GM12878 (cell line): ENCODE measurements around the gene TUBGCP3. TPM values are rescaled to one million over a fixed set of nuclear protein-coding genes. Genes with fewer than 3 reads are reported as not detected.

Experiments
- ATAC-seq: fragments of 200-7000 bp; cut with Tn5 transposase; 3 replicates; pipeline ENCODE4 v1.9.1; 2020; ENCODE audit warnings: mild to moderate bottlenecking, moderate library complexity
- BruUV-seq: library from RNA; stranded (reverse); fragments of 400-500 nt; replicated peaks from 2 replicates; lab custom pipeline; 2021; lab: Mats Ljungman, UMichigan
- CTCF ChIA-PET: fragments of 300-600 bp; sonication (Branson Sonifier 250); formaldehyde crosslinking; extraction: SDS; loops from one replicate; lab custom pipeline; 2021; ENCODE audit warnings: inconsistent platforms; lab: Yijun Ruan, JAX
- POLR2A ChIA-PET: fragments of 350-600 bp; formaldehyde crosslinking; extraction: SDS; loops from one replicate; lab custom pipeline; 2021; ENCODE audit warnings: inconsistent platforms; lab: Charles Lee
- RAD21 ChIA-PET: fragments of 300-600 bp; sonication (Branson Sonifier 250); formaldehyde crosslinking; loops from one replicate; lab custom pipeline; 2023; ENCODE audit warnings: antibody characterized with exemption; ENCODE audit not compliant: unreplicated experiment; lab: Charles Lee
- SMC1A ChIA-PET: fragments of 300-600 bp; sonication (Branson Sonifier 250); formaldehyde crosslinking; loops from one replicate; lab custom pipeline; 2023; ENCODE audit not compliant: unreplicated experiment, uncharacterized antibody; lab: Charles Lee
- DNase-seq: peaks from one replicate; pipeline ENCODE4 v3.0.0-alpha.2; 2011; ENCODE audit warnings: low read depth, low spot score
- FAIRE-seq: peaks from 3 replicates; lab custom pipeline; 2011; peaks lifted over from hg19 to GRCh38; lab: Jason Lieb, UNC
- H2AFZ ChIP-seq: 2 replicates; pipeline ENCODE4 v1.6.0; 2011; ENCODE audit warnings: low read depth, low read length, control low read depth; ENCODE audit not compliant: control insufficient read depth
- H3K27ac ChIP-seq: 2 replicates; pipeline ENCODE4 v1.5.1; 2011; ENCODE audit warnings: control low read depth; ENCODE audit not compliant: control insufficient read depth, insufficient read depth
- H3K27me3 ChIP-seq, 2 experiments: replicated peaks in 1 of 2; 2 replicates each; pipeline versions ENCODE4 v1.6.0 to v1.6.1; 2011; ENCODE audit warnings: low read length in 1 of 2; ENCODE audit not compliant: control insufficient read depth in 2 of 2, insufficient read depth in 2 of 2
- H3K36me3 ChIP-seq, 2 experiments: 2 replicates each; pipeline ENCODE4 v1.5.1; 2011; ENCODE audit warnings: low read length in 1 of 2; ENCODE audit not compliant: control insufficient read depth in 2 of 2, insufficient read depth in 2 of 2
- H3K4me1 ChIP-seq: 2 replicates; pipeline ENCODE4 v1.6.1; 2011; ENCODE audit warnings: mild to moderate bottlenecking, low read length, moderate library complexity, mixed read lengths; ENCODE audit not compliant: control insufficient read depth, insufficient read depth
- H3K4me2 ChIP-seq: 2 replicates; pipeline ENCODE4 v1.6.0; 2011; ENCODE audit warnings: control low read depth; ENCODE audit not compliant: control insufficient read depth, insufficient read depth
- H3K4me3 ChIP-seq: fragments of 200-600 bp; sonication (generic); 2 replicates; pipeline ENCODE4 v1.5.1; 2016
- H3K79me2 ChIP-seq: 2 replicates; pipeline ENCODE4 v1.6.0; 2011; ENCODE audit warnings: low read length; ENCODE audit not compliant: control insufficient read depth, insufficient read depth
- H3K9ac ChIP-seq: 2 replicates; pipeline ENCODE4 v1.8.0; 2011; ENCODE audit warnings: low read length, control low read depth, mixed read lengths; ENCODE audit not compliant: control insufficient read depth, insufficient read depth
- H3K9me3 ChIP-seq: replicated peaks from 3 replicates; pipeline ENCODE4 v1.5.1; 2011; ENCODE audit warnings: mild to moderate bottlenecking, low read length; ENCODE audit not compliant: control insufficient read depth, insufficient read depth
- H4K20me1 ChIP-seq: 2 replicates; pipeline ENCODE4 v1.6.0; 2011; ENCODE audit not compliant: control insufficient read depth, insufficient read depth
- BCL3 ChIP-seq: IDR thresholded peaks from 2 replicates; pipeline ENCODE4 v1.6.1; 2011; ENCODE audit warnings: borderline replicate concordance, low read depth, mild to moderate bottlenecking, moderate library complexity, low read length; ENCODE audit not compliant: insufficient read depth, poor library complexity, severe bottlenecking
- BRCA1 ChIP-seq: IDR thresholded peaks from 2 replicates; pipeline ENCODE4 v1.6.1; 2011; ENCODE audit warnings: low read depth, low read length, improper control_type of control experiment
- CBFB ChIP-seq: IDR thresholded peaks from 2 replicates; pipeline ENCODE4 v1.6.1; 2016; ENCODE audit warnings: antibody characterized with exemption, low read depth
- CHD2 ChIP-seq: IDR thresholded peaks from 2 replicates; pipeline ENCODE4 v1.6.1; 2011; ENCODE audit warnings: low read depth, low read length, improper control_type of control experiment, borderline replicate concordance
- IRF3 ChIP-seq: fragments of 450-650 bp; IDR thresholded peaks from 2 replicates; pipeline ENCODE4 v1.6.1; 2014; ENCODE audit warnings: mild to moderate bottlenecking
- KDM1A ChIP-seq: fragments of 200-600 bp; sonication (generic); IDR thresholded peaks from 2 replicates; pipeline ENCODE4 v1.6.1; 2016; ENCODE audit warnings: borderline replicate concordance
- MLLT1 ChIP-seq: fragments of 450-650 bp; IDR thresholded peaks from 2 replicates; pipeline ENCODE4 v1.6.1; 2016; ENCODE audit warnings: mild to moderate bottlenecking
- NR2C1 ChIP-seq: fragments of 450-650 bp; IDR thresholded peaks from 2 replicates; pipeline ENCODE4 v1.6.1; 2017; ENCODE audit warnings: antibody characterized with exemption, mild to moderate bottlenecking, moderate library complexity
- PKNOX1 ChIP-seq: fragments of 450-650 bp; IDR thresholded peaks from 2 replicates; pipeline ENCODE4 v1.6.1; 2016; ENCODE audit warnings: mild to moderate bottlenecking
- POLR2AphosphoS2 ChIP-seq: IDR thresholded peaks from 2 replicates; pipeline ENCODE4 v1.6.1; 2011; ENCODE audit warnings: low read depth, mild to moderate bottlenecking, low read length, improper control_type of control experiment, moderate library complexity
- RAD51 ChIP-seq: fragments of 450-650 bp; IDR thresholded peaks from 2 replicates; pipeline ENCODE4 v1.6.1; 2016; ENCODE audit warnings: moderate library complexity, mild to moderate bottlenecking, inconsistent platforms
- RB1 ChIP-seq: fragments of 450-650 bp; formaldehyde crosslinking; IDR thresholded peaks from 2 replicates; pipeline ENCODE4 v1.6.1; 2017; ENCODE audit warnings: mild to moderate bottlenecking, borderline replicate concordance
- RUNX3 ChIP-seq: IDR thresholded peaks from 2 replicates; pipeline ENCODE4 v1.6.1; 2012; ENCODE audit warnings: low read length, inconsistent platforms
- ZZZ3 ChIP-seq: IDR thresholded peaks from 2 replicates; pipeline ENCODE4 v1.6.1; 2011; ENCODE audit warnings: low read depth; ENCODE audit not compliant: control insufficient read depth, insufficient read length
- WGBS: methylation state at CpG from one replicate; pipeline ENCODE4 v1.1.6; 2016; ENCODE audit warnings: low lambda C conversion rate; ENCODE audit not compliant: insufficient replicate concordance, insufficient coverage; ENCODE audit errors: missing lambda C conversion rate; 5-methylcytosine and 5-hydroxymethylcytosine counted together
- in situ Hi-C: fragments of 300-500 bp; cut with MboI; formaldehyde crosslinking; loops from 9 replicates; pipeline ENCODE4 v1.14.3; 2018; ENCODE audit warnings: mixed read lengths
- intact Hi-C: fragments of 100-400 bp; cut with micrococcal nuclease; formaldehyde crosslinking; loops from one replicate; pipeline ENCODE4 v1.14.2; 2022; ENCODE audit not compliant: unreplicated experiment
- polyA plus RNA-seq, 11 experiments: library from polyadenylated mRNA; depleted of rRNA in 4 of 11; unstranded in 6 of 11; stranded (reverse) in 5 of 11; fragments of >200 nt; fragmentation: Nextera tagmentation in 4 of 11; fragmentation: Illumina TruSeq in 1 of 11; extraction: Ambion mirVana in 4 of 11; extraction: Trizol in 1 of 11; gene quantifications; 1 replicate in 1 of 11; 2 replicates in 10 of 11; pipeline versions ENCODE4 v1.2.1 to v1.2.3, GENCODE V29; 2011 to 2016; ENCODE audit warnings: inconsistent platforms in 2 of 11, missing spikeins in 2 of 11, low read depth in 1 of 11
- total RNA-seq, 4 experiments: library from RNA; depleted of rRNA in 3 of 4; stranded (reverse); fragments of >200 nt in 3 of 4; fragmentation: Illumina TruSeq in 1 of 4; extraction: Trizol in 1 of 4; gene quantifications; 2 replicates each; pipeline versions ENCODE4 v1.2.1 to v1.2.3, GENCODE V29; 2013 to 2021

Gene TUBGCP3
- total and polyA plus RNA-seq, 10 of the 15 experiments (the other 5 are each of a cell fraction or from before 2014, with no cell fraction given) = 4.0 to 34.0 (median 22.6) TPM

GRCh38 chr13:112473818-112474217 is 114.1 kb downstream of the TUBGCP3 start (continued):
- no peak for TF ChIP-seq BRCA1
- TF ChIP-seq IRF3 = no peak
- TF ChIP-seq POLR2AphosphoS2 = no peak
- TF ChIP-seq BCL3 = no peak
- no peak for TF ChIP-seq RAD51
- no peak for TF ChIP-seq CBFB

- SMC1A ChIA-PET = no interaction called here
- WGBS = 43% methylated on average over 14 of the region's 14 CpGs
- no TSS peak for BruUV-seq
- TF ChIP-seq RB1 (no peak), NR2C1 (no peak), PKNOX1 (no peak), ZZZ3 (no peak), RUNX3 (no peak), KDM1A (no peak), CHD2 (no peak), MLLT1 (no peak)
Observed at GRCh38 chr13:112469071-112469745, 118.7 kb downstream of the TUBGCP3 start.

More at GRCh38 chr13:112469071-112469745, 118.7 kb downstream of the TUBGCP3 start:
- Histone ChIP-seq H3K4me1 (no peaks in the 10 kb centered on the region), H3K36me3 (no peaks in the 10 kb centered on the region), H3K27me3 (no peaks in the 10 kb centered on the region), H3K27ac (no peak overlapping the region), H3K79me2 (no peaks in the 10 kb centered on the region), H3K9me3 (no peaks in the 10 kb centered on the region), H3K4me2 (no peak overlapping the region), H3K9ac (no peak overlapping the region), H4K20me1 (no peaks in the 10 kb centered on the region), H2AFZ (no peak overlapping the region), H3K4me3 (no peak overlapping the region)
- CTCF ChIA-PET = no interaction called here
- POLR2A ChIA-PET = no interaction called here
- RAD21 ChIA-PET = no interaction called here
- intact Hi-C loops = no loop called here
- in situ Hi-C loops = no loop called here
- no peak for ATAC-seq
- FAIRE-seq = no peak
- no peak for DNase-seq
